AML-193 (cell line): ENCODE results near the gene PCDHGC5.

Experiments
- DNase-seq, 2 experiments: peaks; one replicate each; lab custom pipeline; 2025; lab: John Stamatoyannopoulos, UW

Gene PCDHGC5

GRCh38 chr5:141491323-141492167 is 2.7 kb downstream of the PCDHGC5 start:
- DNase-seq, result no peak

GRCh38 chr5:141492168-141492885 is 3.4 kb downstream of the PCDHGC5 start:
- no peak for DNase-seq

DNA sequence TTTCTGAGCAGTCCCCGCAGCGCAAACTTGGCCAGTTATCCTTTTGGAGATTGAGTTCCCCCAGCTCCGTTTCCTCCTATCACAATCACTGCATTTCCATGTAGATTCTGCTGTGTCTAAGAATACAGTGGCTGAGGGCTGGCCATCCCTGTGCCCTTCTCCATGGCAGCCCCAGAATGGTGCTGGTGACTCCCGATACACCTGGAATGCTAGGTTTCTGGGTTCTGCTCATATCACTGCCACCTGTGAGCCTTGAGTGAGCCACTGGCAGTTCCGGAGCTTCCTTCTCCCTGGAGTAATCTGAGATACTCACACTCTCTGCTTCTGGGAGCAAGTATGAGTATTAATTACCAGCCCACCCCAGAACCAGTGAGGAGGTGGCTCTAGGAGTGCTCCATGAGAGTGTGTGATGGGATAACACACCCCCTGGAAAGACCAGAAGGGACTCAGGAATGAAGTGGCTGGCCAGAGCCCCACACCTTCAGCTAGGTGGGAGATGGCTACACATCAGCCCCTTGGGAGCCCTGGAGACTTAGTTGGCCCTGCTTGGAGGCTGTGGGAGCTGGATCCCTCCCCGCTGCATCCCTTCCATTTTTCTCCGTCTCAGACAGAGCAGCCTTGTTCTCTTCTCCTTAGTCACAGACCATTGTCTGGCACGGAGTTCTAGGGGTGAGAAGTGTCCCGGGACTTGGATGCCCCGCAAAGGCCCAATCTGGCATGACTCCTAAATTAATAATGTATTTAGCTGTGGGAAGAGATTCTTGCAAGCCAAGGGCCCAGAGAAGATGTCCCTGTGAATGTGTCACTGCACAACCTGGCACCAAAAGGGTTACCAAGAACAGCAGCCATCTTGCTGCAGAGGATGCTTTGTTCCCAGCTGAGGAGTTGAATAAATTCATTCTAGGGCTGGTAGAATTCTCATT is 4.9 kb downstream of the PCDHGC5 start:
- no peak for DNase-seq

DNA sequence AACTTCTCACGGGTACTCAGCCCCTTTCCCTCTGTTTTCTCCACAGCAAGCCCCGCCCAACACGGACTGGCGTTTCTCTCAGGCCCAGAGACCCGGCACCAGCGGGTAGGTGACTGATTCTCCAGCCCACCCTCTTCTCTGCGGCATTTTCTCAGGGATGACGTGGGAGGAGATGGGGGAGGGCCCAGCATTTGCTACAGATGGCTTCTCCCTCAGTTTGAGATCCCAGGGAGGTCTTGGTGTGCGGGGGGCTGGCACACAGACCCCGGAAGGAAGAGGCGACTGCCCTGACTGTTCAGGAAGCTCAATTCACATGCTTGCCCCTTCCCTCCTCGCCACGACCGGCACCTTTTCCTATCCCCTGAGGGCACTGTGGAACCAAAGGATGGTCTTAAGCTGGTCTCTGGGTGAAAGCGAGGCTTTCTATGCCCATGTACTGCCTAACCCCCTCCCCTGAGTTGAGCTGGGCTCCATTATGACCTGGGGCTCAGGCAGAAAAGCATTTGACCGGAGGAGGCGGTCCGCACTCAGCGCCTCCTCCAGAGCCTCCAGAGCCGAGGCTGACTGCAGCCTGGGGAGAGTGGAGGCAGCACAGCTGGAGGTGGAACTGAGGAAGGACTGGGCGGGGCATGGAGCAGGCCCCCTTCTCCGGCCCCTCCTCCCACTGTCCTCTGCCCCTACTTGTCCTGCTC is 6.0 kb downstream of the PCDHGC5 start:
- DNase-seq, result no peak

- DNase-seq, result no peak
These were observed 6.6 kb downstream of the PCDHGC5 start for GRCh38 chr5:141495453-141495811.

GRCh38 chr5:141496038-141496437 is 7.2 kb downstream of the PCDHGC5 start:
- DNase-seq, result no peak

GRCh38 chr5:141501761-141502160 is 12.9 kb downstream of the PCDHGC5 start:
- no peak for DNase-seq

GRCh38 chr5:141503681-141504080 is 14.8 kb downstream of the PCDHGC5 start:
- DNase-seq, result no peak

DNA sequence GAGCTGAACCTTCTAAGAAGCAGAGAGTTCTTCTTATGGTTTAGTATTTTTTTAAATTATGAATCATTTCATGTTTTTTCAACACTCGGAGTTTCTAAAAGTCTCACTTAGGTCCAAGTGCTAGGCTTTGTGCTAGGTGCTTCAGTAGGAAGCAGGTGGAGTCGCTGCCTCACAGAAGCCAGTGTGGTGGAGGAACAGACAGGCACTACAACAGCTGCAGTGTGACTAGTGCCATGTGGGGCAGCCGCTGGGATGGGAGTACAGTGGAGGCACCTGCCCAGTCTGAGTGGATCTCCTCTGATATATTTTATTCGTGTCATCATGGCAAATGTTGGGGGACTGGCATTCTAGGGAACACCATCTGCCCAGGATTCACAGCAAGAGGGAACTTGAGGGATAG is 15.3 kb downstream of the PCDHGC5 start:
- no peak for DNase-seq

DNA sequence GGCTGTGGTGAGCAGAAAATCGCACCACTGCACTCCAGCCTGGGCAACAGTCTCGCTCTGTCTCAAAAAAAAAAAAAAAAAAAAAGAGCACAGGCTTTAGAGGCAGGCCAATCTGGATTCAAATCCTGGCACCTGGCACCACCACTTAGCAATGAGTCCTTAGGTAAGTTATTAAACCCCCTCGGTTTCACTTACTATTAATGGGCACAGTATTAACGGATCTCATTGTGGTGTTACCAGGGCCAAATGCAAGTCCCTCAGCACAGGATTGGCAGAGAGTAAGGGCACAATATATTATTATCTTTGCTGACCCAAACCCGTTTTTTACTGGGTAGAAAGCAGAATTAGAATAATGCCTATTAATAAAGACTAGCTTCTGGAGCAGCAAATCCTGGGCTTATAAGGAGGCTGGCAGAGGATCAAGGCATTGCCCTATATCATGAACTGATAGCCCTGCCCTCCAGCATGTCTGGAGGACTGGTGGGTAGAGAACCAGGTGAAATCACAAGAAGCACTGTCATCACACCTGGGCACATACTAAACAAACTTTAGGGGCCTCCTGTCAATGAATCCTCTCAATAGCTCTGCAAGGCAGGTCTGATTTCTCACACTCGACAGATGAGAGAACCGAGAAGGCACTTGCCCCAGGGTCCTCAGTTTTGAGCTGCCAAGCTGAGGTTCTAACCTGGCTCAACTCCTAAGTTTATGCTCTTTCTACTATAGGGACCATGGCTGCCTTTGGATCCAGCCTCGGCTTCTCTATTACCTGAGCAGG is 17.7 kb downstream of the PCDHGC5 start:
- DNase-seq, result no peak

- DNase-seq, result no peak
These were observed 18.7 kb downstream of the PCDHGC5 start for GRCh38 chr5:141507387-141508091.

GRCh38 chr5:141508440-141508797 is 19.5 kb downstream of the PCDHGC5 start:
- DNase-seq, result no peak

DNA sequence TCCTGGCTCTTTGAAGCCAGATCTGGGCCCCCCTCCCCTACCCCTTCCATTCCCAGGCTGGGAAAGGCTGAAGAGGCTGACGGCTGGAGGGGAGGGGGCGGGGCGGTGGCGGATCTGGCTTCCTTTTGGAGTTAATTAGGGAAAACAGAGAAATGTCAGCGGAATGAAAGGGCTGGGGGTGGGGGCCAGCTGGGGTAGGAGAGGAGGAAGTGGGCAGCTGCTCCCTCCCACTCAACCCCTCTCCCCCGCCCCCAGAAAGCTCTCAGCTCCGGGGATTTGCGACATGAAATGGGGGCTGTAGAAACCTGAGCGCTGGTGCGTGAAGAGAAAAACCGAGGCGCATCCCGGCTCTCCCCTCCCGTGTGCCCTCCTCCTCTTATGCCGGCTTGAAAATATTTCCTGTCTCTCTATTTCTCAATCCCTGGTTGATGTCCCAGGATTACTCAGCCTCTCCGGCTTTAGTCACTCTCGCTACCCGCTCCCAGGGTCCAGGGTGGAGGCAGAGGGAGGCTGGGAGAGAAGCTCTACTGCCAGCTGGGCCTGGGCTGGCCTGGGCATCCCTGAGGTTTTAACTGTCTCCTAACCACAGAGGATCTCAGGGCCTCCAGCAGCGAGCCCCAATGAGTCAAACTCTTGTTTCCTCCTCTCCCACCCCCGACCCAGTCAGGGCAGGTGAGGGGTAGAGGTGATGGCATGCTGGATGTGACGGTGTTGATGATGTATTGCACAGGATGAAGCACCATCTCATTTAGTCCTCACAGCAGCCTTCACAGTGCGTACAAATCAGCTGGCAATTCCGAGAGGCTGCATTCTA is 20.1 kb downstream of the PCDHGC5 start:
- DNase-seq, result no peak

GRCh38 chr5:141510160-141510559 is 21.3 kb downstream of the PCDHGC5 start:
- no peak for DNase-seq

DNA sequence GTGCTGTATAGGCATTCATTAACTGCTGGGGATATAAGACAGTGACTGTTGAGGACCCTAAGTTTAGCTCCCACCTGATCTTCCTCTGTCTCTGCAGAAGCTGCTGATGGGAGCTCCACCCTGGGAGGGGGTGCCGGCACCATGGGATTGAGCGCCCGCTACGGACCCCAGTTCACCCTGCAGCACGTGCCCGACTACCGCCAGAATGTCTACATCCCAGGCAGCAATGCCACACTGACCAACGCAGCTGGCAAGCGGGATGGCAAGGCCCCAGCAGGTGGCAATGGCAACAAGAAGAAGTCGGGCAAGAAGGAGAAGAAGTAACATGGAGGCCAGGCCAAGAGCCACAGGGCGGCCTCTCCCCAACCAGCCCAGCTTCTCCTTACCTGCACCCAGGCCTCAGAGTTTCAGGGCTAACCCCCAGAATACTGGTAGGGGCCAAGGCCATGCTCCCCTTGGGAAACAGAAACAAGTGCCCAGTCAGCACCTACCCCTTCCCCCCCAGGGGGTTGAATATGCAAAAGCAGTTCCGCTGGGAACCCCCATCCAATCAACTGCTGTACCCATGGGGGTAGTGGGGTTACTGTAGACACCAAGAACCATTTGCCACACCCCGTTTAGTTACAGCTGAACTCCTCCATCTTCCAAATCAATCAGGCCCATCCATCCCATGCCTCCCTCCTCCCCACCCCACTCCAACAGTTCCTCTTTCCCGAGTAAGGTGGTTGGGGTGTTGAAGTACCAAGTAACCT is 22.1 kb downstream of the PCDHGC5 start:
- DNase-seq, result no peak

DNA sequence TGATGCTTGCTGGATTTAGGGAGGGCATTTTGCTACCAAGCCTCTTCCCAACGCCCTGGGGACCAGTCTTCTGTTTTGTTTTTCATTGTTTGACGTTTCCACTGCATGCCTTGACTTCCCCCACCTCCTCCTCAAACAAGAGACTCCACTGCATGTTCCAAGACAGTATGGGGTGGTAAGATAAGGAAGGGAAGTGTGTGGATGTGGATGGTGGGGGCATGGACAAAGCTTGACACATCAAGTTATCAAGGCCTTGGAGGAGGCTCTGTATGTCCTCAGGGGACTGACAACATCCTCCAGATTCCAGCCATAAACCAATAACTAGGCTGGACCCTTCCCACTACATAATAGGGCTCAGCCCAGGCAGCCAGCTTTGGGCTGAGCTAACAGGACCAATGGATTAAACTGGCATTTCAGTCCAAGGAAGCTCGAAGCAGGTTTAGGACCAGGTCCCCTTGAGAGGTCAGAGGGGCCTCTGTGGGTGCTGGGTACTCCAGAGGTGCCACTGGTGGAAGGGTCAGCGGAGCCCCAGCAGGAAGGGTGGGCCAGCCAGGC is 23.0 kb downstream of the PCDHGC5 start:
- DNase-seq, result no peak

DNA sequence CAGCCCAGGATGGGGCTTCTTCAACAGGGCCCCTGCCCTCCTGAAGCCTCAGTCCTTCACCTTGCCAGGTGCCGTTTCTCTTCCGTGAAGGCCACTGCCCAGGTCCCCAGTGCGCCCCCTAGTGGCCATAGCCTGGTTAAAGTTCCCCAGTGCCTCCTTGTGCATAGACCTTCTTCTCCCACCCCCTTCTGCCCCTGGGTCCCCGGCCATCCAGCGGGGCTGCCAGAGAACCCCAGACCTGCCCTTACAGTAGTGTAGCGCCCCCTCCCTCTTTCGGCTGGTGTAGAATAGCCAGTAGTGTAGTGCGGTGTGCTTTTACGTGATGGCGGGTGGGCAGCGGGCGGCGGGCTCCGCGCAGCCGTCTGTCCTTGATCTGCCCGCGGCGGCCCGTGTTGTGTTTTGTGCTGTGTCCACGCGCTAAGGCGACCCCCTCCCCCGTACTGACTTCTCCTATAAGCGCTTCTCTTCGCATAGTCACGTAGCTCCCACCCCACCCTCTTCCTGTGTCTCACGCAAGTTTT is 23.6 kb downstream of the PCDHGC5 start:
- DNase-seq, result peak; percentile 3 to 9

DNA sequence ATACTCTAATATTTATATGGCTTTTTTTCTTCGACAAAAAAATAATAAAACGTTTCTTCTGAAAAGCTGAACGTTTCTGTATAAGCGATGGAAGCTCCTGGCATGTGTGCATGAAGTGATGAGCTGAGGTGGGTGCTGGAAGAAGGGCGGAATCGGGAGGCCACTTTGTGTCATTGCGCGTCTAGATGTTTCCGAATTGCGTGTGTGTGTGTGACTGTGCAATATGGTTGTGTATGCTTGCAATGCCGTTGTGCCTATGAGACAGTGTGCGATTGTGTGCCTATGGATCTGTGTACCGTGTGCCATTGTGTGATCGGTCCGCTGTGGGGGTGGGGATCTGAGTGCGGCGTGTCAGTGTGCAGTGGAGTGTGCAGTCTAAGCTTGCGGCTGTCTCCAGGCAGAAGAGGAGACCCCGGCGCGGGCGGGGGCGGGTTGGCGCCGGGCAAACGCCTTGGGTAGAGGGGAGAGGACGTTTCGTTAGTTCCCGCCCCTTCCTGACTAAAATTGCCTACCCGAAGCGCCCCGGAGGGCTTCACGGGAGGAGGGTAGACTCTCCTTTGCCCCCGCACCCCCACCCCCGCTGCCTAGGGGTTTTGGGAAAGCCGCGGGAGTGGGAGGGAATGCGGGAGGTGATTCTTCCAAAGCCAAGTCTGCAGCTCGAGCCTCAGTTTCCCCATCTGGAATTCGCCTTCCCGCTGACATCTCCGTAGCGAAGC is 24.2 kb downstream of the PCDHGC5 start:
- no peak for DNase-seq
